GM19455 (cell line): ENCODE data around the gene GDE1.
"Not testable (repeated sequence)": the region's sequence is repeated elsewhere in the genome, so short reads cannot be mapped to it uniquely, and the experiment has no call there.

ENCODE experiments used
- ATAC-seq: cut with Tn5 transposase; IDR thresholded peaks from one replicate; pipeline ENCODE4 v1.9.1; 2021; ENCODE audit not compliant: unreplicated experiment

Gene GDE1

GRCh38 chr16:19521471-19522396, at the start of gene GDE1:
Gene GDE1 (minus strand): TSS chr16:19522098. CDS start chr16:19521964, 134 bp downstream.
- peak; percentile 74 for ATAC-seq

GRCh38 chr16:19567560-19567959, 45.7 kb upstream of the GDE1 start:
- no peak for ATAC-seq

- ATAC-seq: no peak
These were observed 44.5 kb upstream of the GDE1 start for GRCh38 chr16:19566362-19566761.

GRCh38 chr16:19563377-19563776, 41.5 kb upstream of the GDE1 start:
- no peak for ATAC-seq

- ATAC-seq: no peak
These were observed 38.2 kb upstream of the GDE1 start for GRCh38 chr16:19560078-19560477.

GRCh38 chr16:19559242-19559910, 37.5 kb upstream of the GDE1 start:
- no peak for ATAC-seq

- no peak for ATAC-seq
These were observed 34.3 kb upstream of the GDE1 start for GRCh38 chr16:19555938-19556771.

GRCh38 chr16:19555186-19555937, 33.5 kb upstream of the GDE1 start, which contains the start of gene VPS35L:
Gene VPS35L (plus strand): TSS chr16:19555703. CDS start chr16:19555730, 27 bp downstream.
- peak; percentile 98 for ATAC-seq

GRCh38 chr16:19549673-19550072, 27.8 kb upstream of the GDE1 start:
- ATAC-seq: no peak

GRCh38 chr16:19548144-19548543, 26.2 kb upstream of the GDE1 start:
- ATAC-seq: no peak

GRCh38 chr16:19543278-19543996, 21.5 kb upstream of the GDE1 start:
- ATAC-seq: not testable (repeated sequence)

- no peak for ATAC-seq
These were observed 20.4 kb upstream of the GDE1 start for GRCh38 chr16:19542138-19542821.

- no peak for ATAC-seq
These were observed 18.5 kb upstream of the GDE1 start for GRCh38 chr16:19540241-19540970.

GRCh38 chr16:19532601-19533000, 10.7 kb upstream of the GDE1 start:
- no peak for ATAC-seq

GRCh38 chr16:19528666-19529065, 6.8 kb upstream of the GDE1 start:
- ATAC-seq: no peak

GRCh38 chr16:19527161-19527560, 5.3 kb upstream of the GDE1 start:
- ATAC-seq: no peak

- ATAC-seq: no peak
These were observed 3.5 kb upstream of the GDE1 start for GRCh38 chr16:19525385-19525723.

GRCh38 chr16:19524616-19525384, 2.9 kb upstream of the GDE1 start:
- no peak for ATAC-seq
